Activated B cell treated with CpG ODN at 0.5 μM for 24 hours (primary cell): Measurements from ENCODE around the gene SPOCK1. TPM values are rescaled to one million over a fixed set of nuclear protein-coding genes. Genes with fewer than 3 reads are reported as not detected.

Experiments
- ATAC-seq: fragments of 200-7000 bp; cut with Tn5 transposase; one replicate; pipeline ENCODE4 v1.10.0; 2021; ENCODE audit warnings: low read depth, mild to moderate bottlenecking, moderate library complexity
- CTCF ChIA-PET: fragments of 350-600 bp; sonication (Branson Sonifier 250); formaldehyde crosslinking; loops from one replicate; lab custom pipeline; 2021; ENCODE audit warnings: antibody characterized with exemption; lab: Charles Lee
- POLR2A ChIA-PET: fragments of 350-600 bp; sonication (Branson Sonifier 250); formaldehyde crosslinking; loops from one replicate; lab custom pipeline; 2021; ENCODE audit warnings: antibody characterized with exemption; lab: Charles Lee
- DNase-seq: peaks from one replicate; pipeline ENCODE4 v3.0.0; 2022
- H3K27ac Mint-ChIP-seq: one replicate; pipeline ENCODE4 v1.8.0; 2020; ENCODE audit warnings: mixed read lengths
- H3K27me3 Mint-ChIP-seq: one replicate; pipeline ENCODE4 v1.8.0; 2021; ENCODE audit warnings: mixed read lengths
- H3K36me3 Mint-ChIP-seq: one replicate; pipeline ENCODE4 v1.8.0; 2021; ENCODE audit warnings: low read depth, mixed read lengths
- H3K4me1 Mint-ChIP-seq: one replicate; pipeline ENCODE4 v1.8.0; 2021; ENCODE audit warnings: mixed read lengths
- H3K4me3 Mint-ChIP-seq: one replicate; pipeline ENCODE4 v1.8.0; 2020; ENCODE audit warnings: mild to moderate bottlenecking, mixed read lengths
- H3K9me3 Mint-ChIP-seq: one replicate; pipeline ENCODE4 v1.8.0; 2020; ENCODE audit warnings: mixed read lengths
- CTCF ChIP-seq: fragments of 200-600 bp; IDR thresholded peaks from one replicate; pipeline ENCODE4 v1.8.0; 2022; ENCODE audit warnings: antibody characterized with exemption, mild to moderate bottlenecking
- intact Hi-C: fragments of 100-400 bp; cut with micrococcal nuclease; formaldehyde crosslinking; loops from one replicate; pipeline ENCODE4 v1.15.1; 2024
- total RNA-seq: library from RNA; stranded (reverse); gene quantifications from 2 replicates; pipeline ENCODE4 v1.2.3, GENCODE V29; 2022

Gene SPOCK1
- total RNA-seq, 1 donor from 2014 or later = not detected

GRCh38 chr5:137272831-137273230, 226.3 kb downstream of the SPOCK1 start:
- no peaks in the 10 kb centered on the region for H3K4me1 Mint-ChIP-seq
- no peak for DNase-seq
- CTCF ChIA-PET = no interaction called here
- intact Hi-C loops = no loop called here
- ATAC-seq = no peak
- H3K27me3 Mint-ChIP-seq = peaks cover 2% of the 10 kb centered on the region
- POLR2A ChIA-PET = no interaction called here
- no peaks in the 10 kb centered on the region for H3K36me3 Mint-ChIP-seq
- no peak overlapping the region for H3K4me3 Mint-ChIP-seq
- H3K27ac Mint-ChIP-seq = no peak overlapping the region
- H3K9me3 Mint-ChIP-seq = no peaks in the 10 kb centered on the region
- no peak for TF ChIP-seq CTCF

- TF ChIP-seq CTCF = no peak
- H3K36me3 Mint-ChIP-seq = no peaks in the 10 kb centered on the region
- H3K4me3 Mint-ChIP-seq = no peak overlapping the region
- no peak overlapping the region for H3K27ac Mint-ChIP-seq
- intact Hi-C loops = no loop called here
- H3K27me3 Mint-ChIP-seq = peaks cover 5% of the 10 kb centered on the region
- no peaks in the 10 kb centered on the region for H3K9me3 Mint-ChIP-seq
- no peaks in the 10 kb centered on the region for H3K4me1 Mint-ChIP-seq
- ChIA-PET CTCF (no interaction called here), POLR2A (no interaction called here)
- no peak for ATAC-seq
- no peak for DNase-seq
These were observed 229.2 kb downstream of the SPOCK1 start for GRCh38 chr5:137269946-137270345.

GRCh38 chr5:137269274-137269673, 229.9 kb downstream of the SPOCK1 start:
- no peak overlapping the region for H3K27ac Mint-ChIP-seq
- POLR2A ChIA-PET = no interaction called here
- intact Hi-C loops = no loop called here
- H3K36me3 Mint-ChIP-seq = no peaks in the 10 kb centered on the region
- no peak for DNase-seq
- CTCF ChIA-PET = no interaction called here
- no peak for TF ChIP-seq CTCF
- ATAC-seq = no peak
- H3K4me3 Mint-ChIP-seq = no peak overlapping the region
- peaks cover 5% of the 10 kb centered on the region for H3K27me3 Mint-ChIP-seq
- no peaks in the 10 kb centered on the region for H3K4me1 Mint-ChIP-seq
- no peaks in the 10 kb centered on the region for H3K9me3 Mint-ChIP-seq

GRCh38 chr5:137268646-137269045, 230.5 kb downstream of the SPOCK1 start:
- Mint-ChIP-seq H3K36me3 (no peaks in the 10 kb centered on the region), H3K27ac (no peak overlapping the region)
- intact Hi-C loops = no loop called here

GRCh38 chr5:137266186-137266585, 232.9 kb downstream of the SPOCK1 start:
- intact Hi-C loops = no loop called here
- DNase-seq (no peak), ATAC-seq (no peak)
- Mint-ChIP-seq H3K27ac (no peak overlapping the region), H3K4me1 (no peaks in the 10 kb centered on the region), H3K9me3 (no peaks in the 10 kb centered on the region), H3K36me3 (no peaks in the 10 kb centered on the region), H3K4me3 (no peak overlapping the region), H3K27me3 (peaks cover 5% of the 10 kb centered on the region)
- no peak for TF ChIP-seq CTCF
- POLR2A ChIA-PET = no interaction called here
- CTCF ChIA-PET = interaction anchor here (0.6 kb wide), 1 partner anchor 56 kb away, joined by 3 read pairs; no protein-coding TSS in a partner anchor

More at GRCh38 chr5:137268646-137269045, 230.5 kb downstream of the SPOCK1 start:
- ATAC-seq (no peak), DNase-seq (no peak)
- Mint-ChIP-seq H3K4me3 (no peak overlapping the region), H3K4me1 (no peaks in the 10 kb centered on the region), H3K9me3 (no peaks in the 10 kb centered on the region), H3K27me3 (peaks cover 5% of the 10 kb centered on the region)
- ChIA-PET CTCF (no interaction called here), POLR2A (no interaction called here)
- TF ChIP-seq CTCF = no peak
